CD8-positive, alpha-beta memory T cell (primary cell): ENCODE results near the gene FPR3. TPM values are rescaled to one million over a fixed set of nuclear protein-coding genes. Genes with fewer than 3 reads are reported as not detected.
A peak's percentile ranks its signal among the peaks of the same experiment; 100 is the strongest.

ENCODE experiments used
- CTCF ChIA-PET: fragments of 350-600 bp; sonication (Branson Sonifier 250); formaldehyde crosslinking; loops from one replicate; lab custom pipeline; 2021; ENCODE audit warnings: antibody characterized with exemption; lab: Charles Lee
- POLR2A ChIA-PET: fragments of 350-600 bp; sonication (Branson Sonifier 250); formaldehyde crosslinking; loops from one replicate; lab custom pipeline; 2021; ENCODE audit warnings: antibody characterized with exemption; lab: Charles Lee
- DNase-seq, 5 donors: peaks; one replicate each; pipeline versions ENCODE4 v3.0.0 to v3.0.0-alpha.2; 2020 to 2022; ENCODE audit warnings: mixed read lengths in 1 of 5
- H3K27ac ChIP-seq: one replicate; pipeline ENCODE4 v1.7.0; 2013; ENCODE audit warnings: low read depth, mild to moderate bottlenecking, low read length, moderate library complexity
- H3K27me3 ChIP-seq: 2 replicates; pipeline ENCODE4 v1.7.0; 2013; ENCODE audit warnings: low read length, mild to moderate bottlenecking; ENCODE audit not compliant: insufficient read depth, poor library complexity, severe bottlenecking
- H3K36me3 ChIP-seq: 2 replicates; pipeline ENCODE4 v1.7.0; 2013; ENCODE audit warnings: mild to moderate bottlenecking, low read length, moderate library complexity; ENCODE audit not compliant: insufficient read depth
- H3K4me1 ChIP-seq: 2 replicates; pipeline ENCODE4 v1.7.0; 2013; ENCODE audit warnings: mild to moderate bottlenecking, low read length, moderate library complexity; ENCODE audit not compliant: insufficient read depth
- H3K4me3 ChIP-seq: 2 replicates; pipeline ENCODE4 v1.7.0; 2013; ENCODE audit warnings: mild to moderate bottlenecking, low read length
- H3K9me3 ChIP-seq: 2 replicates; pipeline ENCODE4 v1.7.0; 2013; ENCODE audit warnings: mild to moderate bottlenecking, low read length
- H3K27ac Mint-ChIP-seq, 8 donors: one replicate each; pipeline ENCODE4 v1.8.0; 2020 to 2021; ENCODE audit warnings: mixed read lengths in 8 of 8, mild to moderate bottlenecking in 6 of 8, inconsistent platforms in 3 of 8, moderate library complexity in 3 of 8
- H3K27me3 Mint-ChIP-seq, 2 donors: one replicate each; pipeline ENCODE4 v1.8.0; 2020 to 2021; ENCODE audit warnings: mixed read lengths in 2 of 2, mild to moderate bottlenecking in 1 of 2, moderate library complexity in 1 of 2
- H3K36me3 Mint-ChIP-seq, 3 donors: one replicate each; pipeline ENCODE4 v1.8.0; 2020 to 2021; ENCODE audit warnings: mixed read lengths in 3 of 3, inconsistent platforms in 1 of 3, mild to moderate bottlenecking in 1 of 3
- H3K4me1 Mint-ChIP-seq, 3 donors: one replicate each; pipeline ENCODE4 v1.8.0; 2020 to 2021; ENCODE audit warnings: mixed read lengths in 3 of 3, inconsistent platforms in 1 of 3, mild to moderate bottlenecking in 1 of 3
- H3K4me3 Mint-ChIP-seq, 7 donors: one replicate each; pipeline ENCODE4 v1.8.0; 2020 to 2021; ENCODE audit warnings: mixed read lengths in 7 of 7, mild to moderate bottlenecking in 6 of 7, moderate library complexity in 4 of 7, inconsistent platforms in 2 of 7
- H3K9me3 Mint-ChIP-seq, 5 donors: one replicate each; pipeline ENCODE4 v1.8.0; 2020 to 2022; ENCODE audit warnings: mixed read lengths in 5 of 5, mild to moderate bottlenecking in 3 of 5, moderate library complexity in 2 of 5, inconsistent platforms in 1 of 5
- polyA plus RNA-seq: library from polyadenylated mRNA; unstranded; fragments of 300-500 nt; fragmentation: Illumina TruSeq; gene quantifications from one replicate; pipeline ENCODE4 v1.2.3, GENCODE V29; 2021
- total RNA-seq, 2 experiments: library from RNA; stranded (reverse); gene quantifications; one replicate each; pipeline ENCODE4 v1.2.3, GENCODE V29; 2021

The FPR3 gene
- total and polyA plus RNA-seq, 3 experiments from 2014 or later = 1.1 to 1.3 TPM; not detected in 1

GRCh38 chr19:51784922-51785690 lies 9.9 kb upstream of the FPR3 start:
- H3K4me1 ChIP-seq = no peaks in the 10 kb centered on the region

GRCh38 chr19:51786646-51787494 lies 8.1 kb upstream of the FPR3 start:
- no peaks in the 10 kb centered on the region for H3K9me3 ChIP-seq
- Mint-ChIP-seq H3K4me3 (no peak overlapping the region), H3K4me1 (no peaks in the 10 kb centered on the region), H3K27me3 (peaks cover 8 to 13% of the 10 kb centered on the region in 2 donors), H3K9me3 (peaks cover 6 to 12% (median 8%) of the 10 kb centered on the region in 5 donors), H3K27ac (no peak overlapping the region), H3K36me3 (no peaks in the 10 kb centered on the region)
- H3K27me3 ChIP-seq = no peaks in the 10 kb centered on the region
- POLR2A ChIA-PET = no interaction called here
- no peak for DNase-seq
- CTCF ChIA-PET = no interaction called here
- no peaks in the 10 kb centered on the region for H3K36me3 ChIP-seq
- H3K4me1 ChIP-seq = no peaks in the 10 kb centered on the region
- H3K27ac ChIP-seq = no peak overlapping the region
- H3K4me3 ChIP-seq = no peak overlapping the region

More at GRCh38 chr19:51784922-51785690, 9.9 kb upstream of the FPR3 start:
- Histone ChIP-seq H3K9me3 (no peaks in the 10 kb centered on the region), H3K27ac (no peak overlapping the region), H3K36me3 (no peaks in the 10 kb centered on the region), H3K4me3 (no peak overlapping the region), H3K27me3 (no peaks in the 10 kb centered on the region)
- POLR2A ChIA-PET = no interaction called here
- Mint-ChIP-seq H3K27me3 (peaks cover 4 to 18% of the 10 kb centered on the region in 2 donors), H3K27ac (no peak overlapping the region), H3K4me3 (no peak overlapping the region), H3K9me3 (peaks cover 4 to 8% (median 7%) of the 10 kb centered on the region in 5 donors), H3K4me1 (no peaks in the 10 kb centered on the region), H3K36me3 (no peaks in the 10 kb centered on the region)
- no peak for DNase-seq
- CTCF ChIA-PET = no interaction called here

- Histone ChIP-seq H3K27me3 (no peaks in the 10 kb centered on the region), H3K9me3 (no peaks in the 10 kb centered on the region), H3K4me1 (no peaks in the 10 kb centered on the region), H3K4me3 (no peak overlapping the region), H3K27ac (no peak overlapping the region), H3K36me3 (no peaks in the 10 kb centered on the region)
- ChIA-PET CTCF (no interaction called here), POLR2A (no interaction called here)
- Mint-ChIP-seq H3K4me3 (no peak overlapping the region), H3K27me3 (peaks cover 8 to 13% of the 10 kb centered on the region in 2 donors), H3K36me3 (no peaks in the 10 kb centered on the region), H3K9me3 (peaks cover 5 to 14% (median 8%) of the 10 kb centered on the region in 5 donors), H3K27ac (no peak overlapping the region), H3K4me1 (no peaks in the 10 kb centered on the region)
- no peak for DNase-seq
These were observed 6.9 kb upstream of the FPR3 start for GRCh38 chr19:51788029-51788428.

- Mint-ChIP-seq H3K27me3 (peaks cover 8 to 13% of the 10 kb centered on the region in 2 donors), H3K27ac (no peak overlapping the region), H3K4me3 (no peak overlapping the region), H3K9me3 (peaks cover 5 to 14% (median 12%) of the 10 kb centered on the region in 5 donors), H3K36me3 (no peaks in the 10 kb centered on the region), H3K4me1 (no peaks in the 10 kb centered on the region)
- Histone ChIP-seq H3K27me3 (no peaks in the 10 kb centered on the region), H3K36me3 (no peaks in the 10 kb centered on the region), H3K4me1 (no peaks in the 10 kb centered on the region), H3K9me3 (no peaks in the 10 kb centered on the region), H3K4me3 (no peak overlapping the region), H3K27ac (no peak overlapping the region)
- ChIA-PET CTCF (no interaction called here), POLR2A (no interaction called here)
- DNase-seq = no peak
These were observed 5.7 kb upstream of the FPR3 start for GRCh38 chr19:51789061-51789795.

- Mint-ChIP-seq H3K4me1 (no peaks in the 10 kb centered on the region), H3K36me3 (peaks cover 0 to 1% (median 0%) of the 10 kb centered on the region in 3 donors), H3K27ac (no peak overlapping the region), H3K9me3 (peaks cover 4 to 20% (median 14%) of the 10 kb centered on the region in 5 donors), H3K27me3 (peaks cover 16% of the 10 kb centered on the region in 2 donors), H3K4me3 (no peak overlapping the region)
- Histone ChIP-seq H3K27me3 (no peaks in the 10 kb centered on the region), H3K4me3 (no peak overlapping the region), H3K36me3 (no peaks in the 10 kb centered on the region), H3K9me3 (no peaks in the 10 kb centered on the region), H3K4me1 (no peaks in the 10 kb centered on the region), H3K27ac (no peak overlapping the region)
- ChIA-PET POLR2A (no interaction called here), CTCF (no interaction called here)
- no peak for DNase-seq
These were observed 2.0 kb upstream of the FPR3 start for GRCh38 chr19:51792932-51793331.

- H3K27ac Mint-ChIP-seq = no peak overlapping the region
- DNase-seq = no peak
- ChIA-PET CTCF (no interaction called here), POLR2A (no interaction called here)
- H3K27me3 ChIP-seq = no peaks in the 10 kb centered on the region
- no peak overlapping the region for H3K4me3 Mint-ChIP-seq
- H3K27me3 Mint-ChIP-seq = peaks cover 13 to 20% of the 10 kb centered on the region in 2 donors
- peaks cover 0 to 1% (median 0%) of the 10 kb centered on the region in 3 donors for H3K36me3 Mint-ChIP-seq
- no peaks in the 10 kb centered on the region for H3K4me1 ChIP-seq
- H3K27ac ChIP-seq = no peak overlapping the region
- peaks cover 0 to 20% (median 15%) of the 10 kb centered on the region in 5 donors for H3K9me3 Mint-ChIP-seq
- H3K4me3 ChIP-seq = no peak overlapping the region
- no peaks in the 10 kb centered on the region for H3K36me3 ChIP-seq
- no peaks in the 10 kb centered on the region for H3K4me1 Mint-ChIP-seq
- no peaks in the 10 kb centered on the region for H3K9me3 ChIP-seq
These were observed 963 bp upstream of the FPR3 start for GRCh38 chr19:51793994-51794393.

- Histone ChIP-seq H3K4me3 (no peak overlapping the region), H3K36me3 (no peaks in the 10 kb centered on the region), H3K27me3 (no peaks in the 10 kb centered on the region), H3K9me3 (no peaks in the 10 kb centered on the region), H3K27ac (peak overlapping the region; percentile 52), H3K4me1 (no peaks in the 10 kb centered on the region)
- no peak overlapping the region for H3K4me3 Mint-ChIP-seq
- ChIA-PET POLR2A (no interaction called here), CTCF (no interaction called here)
- no peak overlapping the region for H3K27ac Mint-ChIP-seq
- peaks cover 7 to 22% of the 10 kb centered on the region in 2 donors for H3K27me3 Mint-ChIP-seq
- no peak for DNase-seq
- H3K4me1 Mint-ChIP-seq = no peaks in the 10 kb centered on the region
- peaks cover 0 to 23% (median 18%) of the 10 kb centered on the region in 5 donors for H3K9me3 Mint-ChIP-seq
- H3K36me3 Mint-ChIP-seq = peaks cover 0 to 1% (median 0%) of the 10 kb centered on the region in 3 donors
These were observed 1.3 kb downstream of the FPR3 start for GRCh38 chr19:51796195-51796679.
